Colon (tissue), 2 donors: Measurements from ENCODE around the gene MAD2L1BP.
A peak's percentile ranks its signal among the peaks of the same experiment; 100 is the strongest.
"Not testable (repeated sequence)": the region's sequence is repeated elsewhere in the genome, so short reads cannot be mapped to it uniquely, and the experiment has no call there.

ENCODE experiments used
- FAIRE-seq: peaks from 2 replicates; lab custom pipeline; 2012; peaks lifted over from hg19 to GRCh38; lab: Jason Lieb, UNC
- donor health status: control.
- donor health status: control.

The MAD2L1BP gene

GRCh38 chr6:43627008-43627825 is 8.4 kb upstream of the MAD2L1BP start:
- FAIRE-seq, result no peak

- no peak for FAIRE-seq
Observed at GRCh38 chr6:43628393-43629103, 7.1 kb upstream of the MAD2L1BP start.

- no peak for FAIRE-seq
Observed at GRCh38 chr6:43629104-43629504, 6.5 kb upstream of the MAD2L1BP start, which contains the start of gene GTPBP2. GTPBP2 (minus strand) TSS chr6:43629264; CDS start chr6:43629162, 102 bp downstream.

GRCh38 chr6:43629505-43630300 is 5.9 kb upstream of the MAD2L1BP start:
- peak; percentile 5 for FAIRE-seq

- no peak for FAIRE-seq
Observed at GRCh38 chr6:43630980-43631619, 4.5 kb upstream of the MAD2L1BP start.

- FAIRE-seq, result not testable (repeated sequence)
Observed at GRCh38 chr6:43633002-43633401, 2.6 kb upstream of the MAD2L1BP start.

- no peak for FAIRE-seq
Observed at GRCh38 chr6:43634702-43635303, 837 bp upstream of the MAD2L1BP start.

- no peak for FAIRE-seq
Observed at GRCh38 chr6:43636308-43636659, 644 bp downstream of the MAD2L1BP start.

GRCh38 chr6:43639984-43640800 is 4.6 kb downstream of the MAD2L1BP start:
- no peak for FAIRE-seq

GRCh38 chr6:43644940-43645612 is 9.4 kb downstream of the MAD2L1BP start, which contains the start of gene RSPH9:
RSPH9 (plus strand) TSS chr6:43645036; CDS start chr6:43645099, 63 bp downstream.
- no peak for FAIRE-seq

GRCh38 chr6:43645613-43645964 is 9.9 kb downstream of the MAD2L1BP start:
- FAIRE-seq, result no peak

- no peak for FAIRE-seq
Observed at GRCh38 chr6:43647613-43648012, 12.0 kb downstream of the MAD2L1BP start.

- no peak for FAIRE-seq
Observed at GRCh38 chr6:43648248-43648647, 12.6 kb downstream of the MAD2L1BP start.

GRCh38 chr6:43652822-43653221 is 17.2 kb downstream of the MAD2L1BP start:
- not testable (repeated sequence) for FAIRE-seq

GRCh38 chr6:43657221-43657802 is 21.7 kb downstream of the MAD2L1BP start:
- FAIRE-seq, result no peak

- FAIRE-seq, result no peak
Observed at GRCh38 chr6:43658161-43658560, 22.5 kb downstream of the MAD2L1BP start.

GRCh38 chr6:43662948-43663347 is 27.3 kb downstream of the MAD2L1BP start:
- FAIRE-seq, result not testable (repeated sequence)

GRCh38 chr6:43665376-43665775 is 29.7 kb downstream of the MAD2L1BP start:
- no peak for FAIRE-seq

- FAIRE-seq, result no peak
Observed at GRCh38 chr6:43666196-43666920, 30.7 kb downstream of the MAD2L1BP start.
